Neuronal stem cell (in vitro differentiated cells): ENCODE results near the gene POC5.
"Not testable (repeated sequence)": the region's sequence is repeated elsewhere in the genome, so short reads cannot be mapped to it uniquely, and the experiment has no call there.

ENCODE experiments used
- DNase-seq: peaks from one replicate; pipeline ENCODE4 v3.0.0-alpha.2; 2013; ENCODE audit warnings: low spot score
- H2AFZ ChIP-seq: one replicate; pipeline ENCODE4 v1.6.1; 2013; ENCODE audit warnings: mild to moderate bottlenecking, low read length, inconsistent platforms
- H2AK5ac ChIP-seq: 2 replicates; pipeline ENCODE4 v1.6.1; 2013; ENCODE audit warnings: low read depth, mild to moderate bottlenecking, inconsistent platforms, low read length, moderate library complexity, mixed read lengths
- H2BK120ac ChIP-seq: 2 replicates; pipeline ENCODE4 v1.6.1; 2013; ENCODE audit warnings: low read depth, mild to moderate bottlenecking, inconsistent platforms, low read length, moderate library complexity, mixed read lengths
- H2BK12ac ChIP-seq: one replicate; pipeline ENCODE4 v1.6.1; 2013; ENCODE audit warnings: low read length, inconsistent platforms
- H2BK15ac ChIP-seq: 2 replicates; pipeline ENCODE4 v1.6.1; 2013; ENCODE audit warnings: mild to moderate bottlenecking, low read length, inconsistent platforms, mixed read lengths
- H2BK5ac ChIP-seq: one replicate; pipeline ENCODE4 v1.6.1; 2013; ENCODE audit warnings: inconsistent platforms, mild to moderate bottlenecking, low read length, moderate library complexity
- H3K14ac ChIP-seq: one replicate; pipeline ENCODE4 v1.6.1; 2013; ENCODE audit warnings: low read length, inconsistent platforms
- H3K18ac ChIP-seq: 2 replicates; pipeline ENCODE4 v1.6.1; 2013; ENCODE audit warnings: low read length, inconsistent platforms
- H3K23ac ChIP-seq: 2 replicates; pipeline ENCODE4 v1.6.1; 2013; ENCODE audit warnings: low read depth, mild to moderate bottlenecking, mixed read lengths, low read length, inconsistent platforms; ENCODE audit not compliant: poor library complexity
- H3K27ac ChIP-seq: replicated peaks from 3 replicates; pipeline ENCODE4 v1.5.1; 2013; ENCODE audit warnings: low read length, inconsistent platforms
- H3K27me3 ChIP-seq, 3 experiments: 2 replicates each; pipeline ENCODE4 v1.6.1; 2013; ENCODE audit warnings: low read length in 3 of 3, mild to moderate bottlenecking in 2 of 3, inconsistent platforms in 1 of 3, low read depth in 1 of 3, mixed read lengths in 1 of 3, moderate library complexity in 1 of 3; ENCODE audit not compliant: control insufficient read depth in 3 of 3, insufficient read depth in 3 of 3
- H3K36me3 ChIP-seq, 2 donors: replicated peaks in 1 of 2; 2 replicates each; pipeline ENCODE4 v1.6.1; 2013; ENCODE audit warnings: low read length in 2 of 2; ENCODE audit not compliant: control insufficient read depth in 2 of 2, insufficient read depth in 2 of 2
- H3K4ac ChIP-seq: 2 replicates; pipeline ENCODE4 v1.6.1; 2013; ENCODE audit warnings: inconsistent platforms, mild to moderate bottlenecking, low read length, moderate library complexity
- H3K4me1 ChIP-seq, 2 donors: 1 replicate in 1 of 2; 2 replicates in 1 of 2; pipeline ENCODE4 v1.6.1; 2013; ENCODE audit warnings: low read length in 2 of 2, low read depth in 1 of 2; ENCODE audit not compliant: control insufficient read depth in 2 of 2, insufficient read depth in 1 of 2
- H3K4me2 ChIP-seq: one replicate; pipeline ENCODE4 v1.6.1; 2013; ENCODE audit warnings: mild to moderate bottlenecking, low read length, inconsistent platforms; ENCODE audit not compliant: insufficient read depth, poor library complexity, severe bottlenecking
- H3K4me3 ChIP-seq, 2 donors: 2 replicates each; pipeline ENCODE4 v1.5.1; 2013; ENCODE audit warnings: low read length in 2 of 2, mild to moderate bottlenecking in 2 of 2, inconsistent platforms in 1 of 2, moderate library complexity in 1 of 2
- H3K79me1 ChIP-seq: one replicate; pipeline ENCODE4 v1.6.1; 2013; ENCODE audit warnings: low read depth, mild to moderate bottlenecking, inconsistent platforms, low read length, moderate library complexity
- H3K9ac ChIP-seq: one replicate; pipeline ENCODE4 v1.6.1; 2013; ENCODE audit warnings: mild to moderate bottlenecking, low read depth, low read length, inconsistent platforms; ENCODE audit not compliant: poor library complexity
- H3K9me3 ChIP-seq, 2 donors: replicated peaks in 1 of 2; 2 replicates each; pipeline versions ENCODE3 to v1.6.1; 2013; ENCODE audit warnings: low read length in 2 of 2, mild to moderate bottlenecking in 2 of 2, inconsistent platforms in 1 of 2, low read depth in 1 of 2, mixed read lengths in 1 of 2, moderate library complexity in 1 of 2; ENCODE audit not compliant: control insufficient read depth in 2 of 2, insufficient read depth in 1 of 2
- H4K8ac ChIP-seq: one replicate; pipeline ENCODE4 v1.6.1; 2013; ENCODE audit warnings: low read depth, mild to moderate bottlenecking, inconsistent platforms, low read length, moderate library complexity
- H4K91ac ChIP-seq: one replicate; pipeline ENCODE4 v1.6.1; 2013; ENCODE audit warnings: low read length, low read depth, mild to moderate bottlenecking, inconsistent platforms; ENCODE audit not compliant: poor library complexity
- WGBS, 2 donors: extraction: QIAGEN DNeasy Blood & Tissue Kit; methylation state at CpG; one replicate each; pipeline ENCODE4 v1.1.7; 2013; ENCODE audit warnings: missing lambda C conversion rate in 2 of 2, mixed read lengths in 1 of 2; ENCODE audit not compliant: insufficient read length in 2 of 2, insufficient replicate concordance in 1 of 2; ENCODE audit errors: extremely low coverage in 2 of 2; 5-methylcytosine and 5-hydroxymethylcytosine counted together

POC5 gene

DNA sequence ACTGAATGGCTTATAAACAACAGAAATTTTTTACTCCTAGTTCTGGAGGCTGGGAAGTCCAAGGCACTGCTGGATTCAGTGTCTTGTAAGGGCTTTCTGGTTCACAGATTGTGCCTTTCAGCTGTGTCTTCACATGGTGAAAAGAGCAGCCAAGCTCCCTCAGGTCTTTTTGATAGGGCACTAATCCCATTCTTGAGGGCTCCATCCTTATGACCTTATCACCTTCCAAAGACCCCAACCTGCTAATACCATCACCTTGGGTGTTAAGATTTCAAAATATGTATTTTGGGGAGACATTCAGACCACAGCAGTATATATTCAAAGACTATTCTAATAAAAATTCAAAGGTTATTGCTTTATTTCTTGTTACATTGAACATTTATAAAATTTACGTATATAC, 16.5 kb upstream of the POC5 start:
- WGBS, 2 donors = no CpG with 5 or more reads among the region's 1 CpG
- peaks cover 0 to 6% (median 0%) of the 10 kb centered on the region in 3 experiments for H3K27me3 ChIP-seq
- DNase-seq = no peak
- H4K91ac ChIP-seq = no peak overlapping the region
- no peaks in the 10 kb centered on the region for H3K79me1 ChIP-seq
- no peak overlapping the region for H4K8ac ChIP-seq
- no peak overlapping the region for H2BK12ac ChIP-seq
- H3K27ac ChIP-seq = no peak overlapping the region
- H3K4me2 ChIP-seq = no peak overlapping the region
- H3K4ac ChIP-seq = no peak overlapping the region
- H3K4me1 ChIP-seq = no peaks in the 10 kb centered on the region
- H2BK5ac ChIP-seq = no peak overlapping the region
- H2BK15ac ChIP-seq = no peak overlapping the region
- no peaks in the 10 kb centered on the region for H3K36me3 ChIP-seq
- no peak overlapping the region for H3K14ac ChIP-seq
- no peak overlapping the region for H3K9ac ChIP-seq
- H3K23ac ChIP-seq = no peak overlapping the region
- no peak overlapping the region for H3K4me3 ChIP-seq
- no peak overlapping the region for H2AFZ ChIP-seq
- no peak overlapping the region for H3K18ac ChIP-seq
- H3K9me3 ChIP-seq = no peaks in the 10 kb centered on the region
- no peak overlapping the region for H2AK5ac ChIP-seq
- H2BK120ac ChIP-seq = no peak overlapping the region

DNA sequence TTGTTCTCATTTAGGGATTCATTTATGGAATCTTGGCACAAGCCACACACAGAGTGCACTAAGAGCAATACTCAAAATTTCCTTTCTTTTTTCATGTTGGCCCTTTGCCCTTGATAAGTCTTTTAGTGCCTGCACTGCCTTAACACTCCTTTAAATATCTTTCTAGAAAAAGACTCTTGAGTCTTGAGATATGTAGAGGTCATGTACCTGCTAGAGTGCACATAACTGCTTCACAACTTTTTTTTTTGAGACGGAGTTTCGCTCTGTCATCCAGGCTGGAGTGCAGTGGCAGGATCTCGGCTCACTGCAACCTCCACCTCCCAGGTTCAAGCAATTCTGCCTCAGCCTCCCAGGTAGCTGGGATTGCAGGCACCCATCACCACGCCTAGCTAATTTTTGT, 14.3 kb upstream of the POC5 start:
- H3K9ac ChIP-seq, H3K4ac ChIP-seq, H4K8ac ChIP-seq, H3K14ac ChIP-seq, H3K27me3 ChIP-seq, H3K23ac ChIP-seq, H2AK5ac ChIP-seq, H3K4me2 ChIP-seq, H3K18ac ChIP-seq, H2BK5ac ChIP-seq, H3K4me1 ChIP-seq, H3K9me3 ChIP-seq, H2BK12ac ChIP-seq, H2BK15ac ChIP-seq, H2AFZ ChIP-seq, H3K4me3 ChIP-seq, H3K79me1 ChIP-seq, H2BK120ac ChIP-seq, DNase-seq, H4K91ac ChIP-seq, H3K27ac ChIP-seq, H3K36me3 ChIP-seq: not testable (repeated sequence)
- WGBS, 2 donors = no CpG with 5 or more reads among the region's 4 CpGs

DNA sequence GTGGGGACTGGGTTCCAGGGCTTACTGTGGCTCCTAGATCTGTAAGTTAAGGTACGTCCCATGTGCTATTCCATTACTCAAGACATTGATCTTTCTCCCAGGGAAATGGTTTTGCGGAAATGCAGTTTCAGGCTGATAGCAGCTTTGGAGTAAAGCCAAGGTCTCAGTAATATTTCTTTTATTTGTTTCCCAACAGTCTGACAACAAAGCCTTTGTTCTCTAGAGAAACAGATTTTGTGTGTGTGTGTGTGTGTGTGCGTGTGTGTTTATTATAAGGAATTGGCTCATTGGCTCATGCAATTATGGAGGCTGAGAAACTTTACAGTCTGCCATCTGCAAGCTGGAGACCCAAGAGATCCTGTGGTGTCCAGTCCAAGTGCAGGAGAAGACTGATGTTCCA, 12.1 kb upstream of the POC5 start:
- H3K4me3 ChIP-seq = peak overlapping the region in 1 of 2 donors; percentile 49
- no peak overlapping the region for H3K23ac ChIP-seq
- no peaks in the 10 kb centered on the region for H3K79me1 ChIP-seq
- H2AK5ac ChIP-seq = no peak overlapping the region
- DNase-seq = no peak
- H3K9ac ChIP-seq = no peak overlapping the region
- no peak overlapping the region for H2BK5ac ChIP-seq
- H3K27ac ChIP-seq = no peak overlapping the region
- H3K4ac ChIP-seq = no peak overlapping the region
- no peak overlapping the region for H2BK15ac ChIP-seq
- peaks cover 0 to 4% (median 0%) of the 10 kb centered on the region in 3 experiments for H3K27me3 ChIP-seq
- no peaks in the 10 kb centered on the region for H3K4me1 ChIP-seq
- H3K14ac ChIP-seq = no peak overlapping the region
- no peaks in the 10 kb centered on the region for H3K9me3 ChIP-seq
- no peak overlapping the region for H4K91ac ChIP-seq
- no peak overlapping the region for H3K18ac ChIP-seq
- no peak overlapping the region for H4K8ac ChIP-seq
- H2BK120ac ChIP-seq = no peak overlapping the region
- H3K4me2 ChIP-seq = no peak overlapping the region
- no peak overlapping the region for H2BK12ac ChIP-seq
- no CpG with 5 or more reads among the region's 3 CpGs for WGBS, 2 donors
- H2AFZ ChIP-seq = no peak overlapping the region
- no peaks in the 10 kb centered on the region for H3K36me3 ChIP-seq

DNA sequence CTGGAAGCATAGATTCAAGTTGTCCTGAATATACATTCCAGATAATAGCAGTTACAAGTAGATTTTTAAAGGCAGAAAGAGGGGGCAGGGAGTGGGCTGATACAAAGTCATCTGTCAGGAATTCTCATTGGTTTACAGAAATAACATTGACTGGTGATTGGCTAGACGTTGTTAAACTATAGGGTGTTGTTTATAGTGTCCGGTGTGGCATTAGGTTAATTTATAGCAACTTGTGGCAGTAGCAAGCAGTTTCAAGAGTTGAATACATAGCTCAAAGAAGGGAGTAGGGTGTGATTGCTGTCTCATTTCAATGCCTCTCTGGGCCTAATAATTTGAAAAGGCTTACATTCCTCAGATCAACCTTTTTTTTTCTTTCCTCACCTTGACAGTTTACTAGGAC, 10.7 kb upstream of the POC5 start:
- Histone ChIP-seq H3K4me1 (no peaks in the 10 kb centered on the region), H2AK5ac (no peak overlapping the region)
- no CpG with 5 or more reads among the region's 2 CpGs for WGBS, 2 donors

More for the DNA sequence above, 10.7 kb upstream of the POC5 start:
- no peak overlapping the region for H2BK5ac ChIP-seq
- no peak overlapping the region for H2BK15ac ChIP-seq
- no peak overlapping the region for H3K4ac ChIP-seq
- no peak overlapping the region for H3K27ac ChIP-seq
- H3K9me3 ChIP-seq = no peaks in the 10 kb centered on the region
- H3K23ac ChIP-seq = no peak overlapping the region
- H3K27me3 ChIP-seq = peaks cover 0 to 4% (median 0%) of the 10 kb centered on the region in 3 experiments
- no peak overlapping the region for H3K18ac ChIP-seq
- no peak overlapping the region for H3K14ac ChIP-seq
- H3K4me3 ChIP-seq = no peak overlapping the region
- no peak for DNase-seq
- H2BK120ac ChIP-seq = no peak overlapping the region
- H3K4me2 ChIP-seq = no peak overlapping the region
- H3K9ac ChIP-seq = no peak overlapping the region
- H2BK12ac ChIP-seq = no peak overlapping the region
- H3K36me3 ChIP-seq = no peaks in the 10 kb centered on the region
- no peaks in the 10 kb centered on the region for H3K79me1 ChIP-seq
- H4K8ac ChIP-seq = no peak overlapping the region
- H4K91ac ChIP-seq = no peak overlapping the region
- H2AFZ ChIP-seq = no peak overlapping the region
